KMS-11 (cell line): ENCODE measurements around the gene PRPS1L1.

ENCODE experiments used
- H2AFZ ChIP-seq: fragments of 200-600 bp; sonication (generic); 2 replicates; pipeline ENCODE4 v1.6.1; 2016; ENCODE audit warnings: antibody characterized with exemption, mixed run types, low read depth
- H3K27ac ChIP-seq: fragments of 200-600 bp; sonication (generic); 2 replicates; pipeline ENCODE4 v1.6.1; 2016; ENCODE audit warnings: mild to moderate bottlenecking, mixed run types
- H3K27me3 ChIP-seq: fragments of 200-600 bp; sonication (generic); 2 replicates; pipeline ENCODE4 v1.6.1; 2017; ENCODE audit warnings: mild to moderate bottlenecking, low read depth, mixed run types, moderate library complexity; ENCODE audit not compliant: insufficient read depth
- H3K36me3 ChIP-seq: fragments of 200-600 bp; sonication (generic); 2 replicates; pipeline ENCODE4 v1.6.1; 2017; ENCODE audit warnings: mild to moderate bottlenecking, mixed run types; ENCODE audit not compliant: insufficient read depth
- H3K4me1 ChIP-seq: fragments of 200-600 bp; sonication (generic); 2 replicates; pipeline ENCODE4 v1.6.1; 2016; ENCODE audit warnings: mild to moderate bottlenecking, low read depth, mixed run types; ENCODE audit not compliant: poor library complexity, severe bottlenecking
- H3K4me2 ChIP-seq: fragments of 200-600 bp; sonication (generic); 2 replicates; pipeline ENCODE4 v1.7.0; 2016; ENCODE audit warnings: mild to moderate bottlenecking, mixed run types
- H3K4me3 ChIP-seq: fragments of 200-600 bp; sonication (generic); IDR thresholded peaks from 2 replicates; pipeline ENCODE4 v1.6.1; 2017; ENCODE audit warnings: low read depth, low read length, mixed read lengths; ENCODE audit not compliant: insufficient read depth
- H3K79me2 ChIP-seq: fragments of 200-600 bp; sonication (generic); 2 replicates; pipeline ENCODE4 v1.6.1; 2016; ENCODE audit warnings: low read depth, mixed run types; ENCODE audit not compliant: insufficient read depth
- H3K9ac ChIP-seq: fragments of 200-600 bp; sonication (generic); 2 replicates; pipeline ENCODE4 v1.6.1; 2016; ENCODE audit warnings: mild to moderate bottlenecking, mixed run types
- H4K20me1 ChIP-seq: fragments of 200-600 bp; sonication (generic); 2 replicates; pipeline ENCODE4 v1.6.1; 2016; ENCODE audit warnings: mild to moderate bottlenecking, mixed run types; ENCODE audit not compliant: insufficient read depth
- CTCF ChIP-seq: fragments of 200-600 bp; sonication (generic); conservative IDR thresholded peaks from 2 replicates; pipeline ENCODE4 v1.6.1; 2017; ENCODE audit warnings: low read depth, mild to moderate bottlenecking, antibody characterized with exemption, low read length, moderate library complexity, mixed read lengths

Gene PRPS1L1

DNA sequence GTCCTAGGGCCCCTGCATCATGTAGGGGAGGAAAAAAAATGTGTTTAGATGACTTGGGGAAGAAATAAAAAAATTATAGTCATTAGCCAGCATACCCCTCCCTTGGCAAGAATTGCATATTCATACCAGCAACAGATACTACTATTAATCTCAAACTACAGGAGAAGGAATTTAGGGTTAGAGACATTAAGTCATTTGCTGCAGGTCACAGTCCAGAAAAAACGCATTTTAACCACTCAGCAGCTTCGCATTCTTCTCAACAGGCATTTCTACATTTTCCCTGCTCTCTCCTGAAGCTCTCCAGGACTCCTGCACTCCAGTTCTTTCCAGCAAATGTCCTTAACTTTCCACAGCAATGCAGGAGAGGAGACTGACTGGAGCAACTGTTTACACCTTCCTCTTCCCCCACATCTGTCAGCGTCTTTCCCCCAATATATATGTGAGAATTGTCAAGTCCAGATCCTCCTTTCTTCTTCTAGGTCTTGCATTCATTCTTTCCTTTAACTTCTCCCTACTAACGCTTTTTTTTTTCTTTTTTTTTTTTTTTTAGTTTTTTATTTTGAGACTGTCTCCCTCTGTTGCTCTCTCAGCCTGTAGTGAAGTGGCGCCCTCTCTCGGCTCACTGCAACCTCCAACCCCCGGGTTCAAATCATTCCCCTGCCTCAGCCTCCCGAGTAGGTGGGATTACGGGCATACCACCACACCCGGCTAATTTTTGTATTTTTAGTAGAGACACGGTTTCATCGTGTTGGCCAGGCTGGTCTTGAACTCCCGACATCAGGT is 35.6 kb downstream of the PRPS1L1 start:
- no peak overlapping the region for H3K27ac ChIP-seq
- H3K4me1 ChIP-seq, result peaks cover 11% of the 10 kb centered on the region
- H4K20me1 ChIP-seq, result no peaks in the 10 kb centered on the region
- no peaks in the 10 kb centered on the region for H3K79me2 ChIP-seq
- no peak for TF ChIP-seq CTCF
- H3K27me3 ChIP-seq, result no peaks in the 10 kb centered on the region
- no peak overlapping the region for H3K4me3 ChIP-seq
- no peaks in the 10 kb centered on the region for H3K36me3 ChIP-seq
- no peak overlapping the region for H3K9ac ChIP-seq
- no peak overlapping the region for H3K4me2 ChIP-seq
- H2AFZ ChIP-seq, result no peak overlapping the region

GRCh38 chr7:17990761-17991160 is 36.9 kb downstream of the PRPS1L1 start:
- Histone ChIP-seq H4K20me1 (no peaks in the 10 kb centered on the region), H3K4me1 (no peaks in the 10 kb centered on the region), H3K9ac (no peak overlapping the region), H3K27me3 (no peaks in the 10 kb centered on the region), H3K4me3 (no peak overlapping the region), H3K36me3 (no peaks in the 10 kb centered on the region), H3K27ac (no peak overlapping the region), H3K4me2 (no peak overlapping the region), H2AFZ (no peak overlapping the region), H3K79me2 (no peaks in the 10 kb centered on the region)
- TF ChIP-seq CTCF, result no peak

GRCh38 chr7:17989546-17989945 is 38.1 kb downstream of the PRPS1L1 start:
- no peaks in the 10 kb centered on the region for H3K27me3 ChIP-seq
- H3K4me1 ChIP-seq, result no peaks in the 10 kb centered on the region
- H3K4me3 ChIP-seq, result no peak overlapping the region
- no peak overlapping the region for H2AFZ ChIP-seq
- no peaks in the 10 kb centered on the region for H4K20me1 ChIP-seq
- H3K27ac ChIP-seq, result no peak overlapping the region
- no peak overlapping the region for H3K4me2 ChIP-seq
- TF ChIP-seq CTCF, result no peak
- H3K79me2 ChIP-seq, result no peaks in the 10 kb centered on the region
- H3K9ac ChIP-seq, result no peak overlapping the region
- H3K36me3 ChIP-seq, result no peaks in the 10 kb centered on the region

- Histone ChIP-seq H3K4me1 (no peaks in the 10 kb centered on the region), H3K4me2 (no peak overlapping the region), H3K27me3 (no peaks in the 10 kb centered on the region), H3K36me3 (no peaks in the 10 kb centered on the region), H3K4me3 (no peak overlapping the region), H3K9ac (no peak overlapping the region), H4K20me1 (no peaks in the 10 kb centered on the region), H3K79me2 (no peaks in the 10 kb centered on the region), H2AFZ (no peak overlapping the region), H3K27ac (no peak overlapping the region)
- no peak for TF ChIP-seq CTCF
Measured at GRCh38 chr7:17988858-17989257, 38.8 kb downstream of the PRPS1L1 start.
